H4 (cell line): ENCODE data around the gene FMN2. TPM values are rescaled to one million over a fixed set of nuclear protein-coding genes. Genes with fewer than 3 reads are reported as not detected.
A peak's percentile ranks its signal among the peaks of the same experiment; 100 is the strongest.
"Not testable (repeated sequence)": the region's sequence is repeated elsewhere in the genome, so short reads cannot be mapped to it uniquely, and the experiment has no call there.

Experiments
- DNase-seq: peaks from one replicate; pipeline ENCODE4 v3.0.0-alpha.2; 2015; ENCODE audit warnings: low spot score
- total RNA-seq: library from RNA; depleted of rRNA; stranded (reverse); fragments of >200 nt; shearing (Covaris generic); gene quantifications from 2 replicates; pipeline ENCODE4 v1.2.3, GENCODE V29; 2014

Gene FMN2
- total RNA-seq, 1 experiment from 2014 or later = 5.2 TPM

GRCh38 chr1:240310226-240310925 is 218.7 kb downstream of the FMN2 start:
- DNase-seq = peak; percentile 88

GRCh38 chr1:240312872-240313271 is 221.2 kb downstream of the FMN2 start:
- peak; percentile 59 for DNase-seq

- DNase-seq = no peak
Observed at GRCh38 chr1:240314845-240315801, 223.4 kb downstream of the FMN2 start.

GRCh38 chr1:240319998-240320397 is 228.3 kb downstream of the FMN2 start:
- no peak for DNase-seq

GRCh38 chr1:240320659-240321058 is 229.0 kb downstream of the FMN2 start:
- DNase-seq = no peak

GRCh38 chr1:240322943-240323342 is 231.3 kb downstream of the FMN2 start:
- DNase-seq = no peak

- DNase-seq = not testable (repeated sequence)
Observed at GRCh38 chr1:240328382-240328781, 236.7 kb downstream of the FMN2 start.

GRCh38 chr1:240329443-240329842 is 237.8 kb downstream of the FMN2 start:
- no peak for DNase-seq

GRCh38 chr1:240332672-240333071 is 241.0 kb downstream of the FMN2 start:
- DNase-seq = no peak

GRCh38 chr1:240337781-240338180 is 246.1 kb downstream of the FMN2 start:
- no peak for DNase-seq

- no peak for DNase-seq
Observed at GRCh38 chr1:240338837-240339236, 247.2 kb downstream of the FMN2 start.

- DNase-seq = no peak
Observed at GRCh38 chr1:240341365-240342250, 249.9 kb downstream of the FMN2 start.

- DNase-seq = no peak
Observed at GRCh38 chr1:240342251-240342625, 250.6 kb downstream of the FMN2 start.

GRCh38 chr1:240343045-240343444 is 251.4 kb downstream of the FMN2 start:
- no peak for DNase-seq

- no peak for DNase-seq
Observed at GRCh38 chr1:240343966-240344365, 252.3 kb downstream of the FMN2 start.

- DNase-seq = no peak
Observed at GRCh38 chr1:240344918-240345317, 253.2 kb downstream of the FMN2 start.

- DNase-seq = no peak
Observed at GRCh38 chr1:240349695-240350094, 258.0 kb downstream of the FMN2 start.

GRCh38 chr1:240350910-240351331 is 259.2 kb downstream of the FMN2 start:
- DNase-seq = no peak

GRCh38 chr1:240351690-240352089 is 260.0 kb downstream of the FMN2 start:
- no peak for DNase-seq

- DNase-seq = no peak
Observed at GRCh38 chr1:240352769-240353168, 261.1 kb downstream of the FMN2 start.

- no peak for DNase-seq
Observed at GRCh38 chr1:240356568-240356967, 264.9 kb downstream of the FMN2 start.

GRCh38 chr1:240362046-240362445 is 270.4 kb downstream of the FMN2 start:
- DNase-seq = no peak
